AG04450 (cell line): ENCODE data around the gene DYNLT2. TPM values are rescaled to one million over a fixed set of nuclear protein-coding genes. Genes with fewer than 3 reads are reported as not detected.

Experiments used
- CTCF ChIA-PET: fragments of 300-600, 350-600 bp; formaldehyde crosslinking; extraction: SDS; loops from one replicate; lab custom pipeline; 2022; ENCODE audit warnings: antibody characterized with exemption, inconsistent platforms; lab: Charles Lee
- POLR2A ChIA-PET: fragments of 350-600 bp; formaldehyde crosslinking; extraction: SDS; loops from one replicate; lab custom pipeline; 2021; ENCODE audit warnings: antibody characterized with exemption, inconsistent platforms; lab: Yijun Ruan, JAX
- DNase-seq: peaks from one replicate; pipeline ENCODE4 v3.0.0-alpha.2; 2011; ENCODE audit warnings: low read depth, low spot score
- H3K27ac ChIP-seq: one replicate; pipeline ENCODE4 v1.5.1; 2012; ENCODE audit warnings: low read depth, low read length, control low read depth
- H3K27me3 ChIP-seq: one replicate; pipeline ENCODE4 v1.6.0; 2012; ENCODE audit warnings: low read length; ENCODE audit not compliant: control insufficient read depth, insufficient read depth
- H3K4me3 ChIP-seq: 2 replicates; pipeline ENCODE4 v1.5.1; 2011; ENCODE audit warnings: mild to moderate bottlenecking, low read depth, low read length, control low read depth
- H3K9me3 ChIP-seq: 2 replicates; pipeline ENCODE4 v1.5.1; 2012; ENCODE audit warnings: low read length; ENCODE audit not compliant: control insufficient read depth, insufficient read depth
- CTCF ChIP-seq: IDR thresholded peaks from 2 replicates; pipeline ENCODE4 v1.5.1; 2011; ENCODE audit warnings: low read depth, low read length, control low read depth, inconsistent platforms
- polyA plus RNA-seq: library from polyadenylated mRNA; depleted of rRNA; stranded (reverse); fragments of >200 nt; gene quantifications from 2 replicates; pipeline ENCODE4 v1.2.3, GENCODE V29; 2011

The DYNLT2 gene
- polyA plus RNA-seq, 1 experiment = 0.64 TPM

DNA sequence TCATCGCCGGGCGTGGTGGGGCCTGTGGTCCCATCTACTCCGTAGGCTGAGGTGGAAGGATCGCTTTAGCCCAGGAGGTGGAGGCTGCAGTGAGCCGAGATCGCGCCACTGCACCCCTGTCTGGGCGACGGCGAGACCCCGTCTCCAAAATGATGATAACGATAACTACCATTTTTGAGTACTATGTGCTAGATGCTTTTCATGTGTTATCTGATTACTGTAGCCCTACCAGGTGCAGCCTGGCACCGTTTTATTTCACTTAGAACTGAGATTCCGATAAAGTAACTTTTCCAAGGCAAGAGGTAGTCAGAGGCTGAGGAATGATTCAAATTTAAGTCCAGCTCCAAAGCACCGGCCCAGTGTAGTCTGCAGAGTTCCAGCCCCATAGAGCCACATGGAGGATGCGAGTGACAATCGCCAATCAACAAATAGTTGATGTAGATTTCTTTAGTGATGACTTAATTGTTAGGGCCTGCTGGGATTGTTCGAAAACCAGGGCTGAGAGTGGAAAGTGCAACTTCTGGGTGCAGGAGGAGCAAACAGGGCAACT is 777 bp upstream of the DYNLT2 start:
- Histone ChIP-seq H3K4me3 (peak overlapping the region; percentile 79), H3K9me3 (no peaks in the 10 kb centered on the region), H3K27ac (peak overlapping the region; percentile 89), H3K27me3 (no peaks in the 10 kb centered on the region)
- ChIA-PET POLR2A (interaction anchor here (0.8 to 1.3 kb wide), 7 partner anchors 10 to 222 kb away, joined by 3 to 6 read pairs (median 3); partner anchors contain the start of genes C6orf120 and WDR27), CTCF (interaction anchor here (0.6 to 1.5 kb wide), 5 partner anchors 11 to 778 kb away, joined by 3 to 4 read pairs (median 3); no protein-coding TSS in a partner anchor)
- TF ChIP-seq CTCF = no peak
- DNase-seq = no peak

- no peak for TF ChIP-seq CTCF
Measured at GRCh38 chr6:169746556-169746955, 4.8 kb downstream of the DYNLT2 start.

GRCh38 chr6:169745405-169745804 is 6.0 kb downstream of the DYNLT2 start:
- no peaks in the 10 kb centered on the region for H3K27me3 ChIP-seq
- H3K4me3 ChIP-seq = no peak overlapping the region
- ChIA-PET CTCF (no interaction called here), POLR2A (no interaction called here)
- H3K9me3 ChIP-seq = no peaks in the 10 kb centered on the region
- TF ChIP-seq CTCF = no peak
- no peak for DNase-seq
- no peak overlapping the region for H3K27ac ChIP-seq

More at GRCh38 chr6:169746556-169746955, 4.8 kb downstream of the DYNLT2 start:
- POLR2A ChIA-PET = no interaction called here
- CTCF ChIA-PET = no interaction called here
- no peaks in the 10 kb centered on the region for H3K27me3 ChIP-seq
- H3K4me3 ChIP-seq = no peak overlapping the region
- no peak overlapping the region for H3K27ac ChIP-seq
- H3K9me3 ChIP-seq = no peaks in the 10 kb centered on the region
- DNase-seq = no peak

GRCh38 chr6:169741344-169741743 is 10.0 kb downstream of the DYNLT2 start:
- H3K4me3 ChIP-seq = no peak overlapping the region
- no peak overlapping the region for H3K27ac ChIP-seq
- H3K9me3 ChIP-seq = no peaks in the 10 kb centered on the region
- H3K27me3 ChIP-seq = peaks cover 5% of the 10 kb centered on the region
- ChIA-PET CTCF (interaction anchor here (0.9 to 1.3 kb wide), 4 partner anchors 9 to 789 kb away, joined by 3 to 7 read pairs (median 3); partner anchors contain the start of genes DYNLT2 and ERMARD), POLR2A (interaction anchor here (0.6 kb wide), 1 partner anchor 8 kb away, joined by 3 read pairs; no protein-coding TSS in a partner anchor)
- no peak for DNase-seq
- TF ChIP-seq CTCF = no peak

DNA sequence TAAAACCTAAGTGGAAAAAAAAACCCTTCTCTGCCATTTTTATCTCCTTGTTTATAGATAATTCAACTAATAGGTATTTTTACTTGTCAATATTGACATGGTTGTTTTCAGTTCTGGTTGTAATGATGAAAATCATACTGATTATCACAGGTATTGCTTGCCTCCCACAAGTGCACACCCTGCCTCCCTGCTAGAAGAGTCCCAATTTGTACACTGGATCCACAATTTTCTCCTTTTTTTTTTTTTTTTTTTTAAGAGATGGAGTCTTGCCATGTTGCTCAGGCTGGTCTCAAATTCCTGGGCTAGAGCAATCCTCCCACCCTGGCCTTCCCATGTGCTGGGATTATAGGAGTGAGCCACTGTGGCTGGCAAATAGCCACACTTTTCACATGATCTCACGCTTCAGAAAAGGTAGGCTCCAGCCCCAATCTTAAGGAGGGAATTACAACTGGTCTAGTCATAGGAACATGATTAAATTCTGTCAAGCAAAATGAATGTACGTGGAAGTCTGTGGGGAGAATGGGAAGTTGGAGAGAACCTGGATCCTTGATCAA is 12.3 kb downstream of the DYNLT2 start:
- CTCF ChIA-PET = no interaction called here
- Histone ChIP-seq H3K4me3 (no peak overlapping the region), H3K27me3 (peaks cover 5% of the 10 kb centered on the region), H3K9me3 (no peaks in the 10 kb centered on the region), H3K27ac (no peak overlapping the region)
- TF ChIP-seq CTCF = no peak
- DNase-seq = no peak
- POLR2A ChIA-PET = interaction anchor here (0.6 kb wide), 1 partner anchor 120 kb away, joined by 7 read pairs; no protein-coding TSS in a partner anchor
